SW480 (cell line): ENCODE data around the gene IL13.

Experiments
- DNase-seq: peaks from one replicate; pipeline ENCODE4 v3.0.0-alpha.2; 2016; ENCODE audit warnings: low spot score

The IL13 gene

GRCh38 chr5:132655821-132656773 lies 1.9 kb upstream of the IL13 start:
- no peak for DNase-seq

GRCh38 chr5:132656774-132657355 lies 1.1 kb upstream of the IL13 start:
- no peak for DNase-seq

- DNase-seq: no peak
These were observed 669 bp downstream of the IL13 start for GRCh38 chr5:132658381-132659302.

- no peak for DNase-seq
These were observed 1.9 kb downstream of the IL13 start for GRCh38 chr5:132659598-132660493.

- no peak for DNase-seq
These were observed 3.4 kb downstream of the IL13 start for GRCh38 chr5:132661231-132662003.

- no peak for DNase-seq
These were observed 4.0 kb downstream of the IL13 start for GRCh38 chr5:132662004-132662401.

- peak; percentile 35 for DNase-seq
These were observed 5.2 kb downstream of the IL13 start for GRCh38 chr5:132662925-132663770.

- no peak for DNase-seq
These were observed 6.1 kb downstream of the IL13 start for GRCh38 chr5:132663771-132664695.

GRCh38 chr5:132664696-132665209 lies 6.8 kb downstream of the IL13 start:
- no peak for DNase-seq

- DNase-seq: no peak
These were observed 7.7 kb downstream of the IL13 start for GRCh38 chr5:132665574-132666080.

- DNase-seq: no peak
These were observed 8.5 kb downstream of the IL13 start for GRCh38 chr5:132666310-132667123.

GRCh38 chr5:132667309-132667708 lies 9.3 kb downstream of the IL13 start:
- no peak for DNase-seq

- no peak for DNase-seq
These were observed 10.1 kb downstream of the IL13 start for GRCh38 chr5:132667761-132668705.

GRCh38 chr5:132668706-132669454 lies 10.9 kb downstream of the IL13 start:
- no peak for DNase-seq

- DNase-seq: no peak
These were observed 11.5 kb downstream of the IL13 start for GRCh38 chr5:132669455-132669820.
